GM12892 (cell line): ENCODE results near the gene CYTH4.

ENCODE experiments used
- POLR2A ChIP-seq: IDR thresholded peaks from 2 replicates; pipeline ENCODE4 v1.6.1; 2011; ENCODE audit warnings: low read depth, low read length, control low read depth
- TAF1 ChIP-seq: IDR thresholded peaks from 2 replicates; pipeline ENCODE4 v1.6.1; 2011; ENCODE audit warnings: low read depth, mild to moderate bottlenecking, control low read depth, low read length, borderline replicate concordance

- TF ChIP-seq POLR2A (no peak), TAF1 (no peak)
Measured at GRCh38 chr22:37356922-37357321, 74.6 kb downstream of the CYTH4 start.
